K562 (cell line): ENCODE results near the gene CELF4.

Experiments used
- ATF7 ChIP-seq: fragments of 450-650 bp; IDR thresholded peaks from 2 replicates; pipeline ENCODE4 v1.7.1; 2014; ENCODE audit warnings: mild to moderate bottlenecking, moderate library complexity
- ERF ChIP-seq: fragments of 450-650 bp; formaldehyde crosslinking; IDR thresholded peaks from 2 replicates; pipeline ENCODE4 v1.4.0; 2020; ENCODE audit warnings: mild to moderate bottlenecking, mixed read lengths
- KLF16 ChIP-seq: IDR thresholded peaks from 2 replicates; pipeline ENCODE4 v1.6.1; 2016; ENCODE audit warnings: antibody characterized with exemption
- SETDB1 ChIP-seq: IDR thresholded peaks from one replicate; pipeline ENCODE4 v1.6.1; 2012; ENCODE audit warnings: low read length, control low read depth, inconsistent platforms
- TF ChIP-seq, protein P1 (sequence below), 3 experiments: IDR thresholded peaks in 2 of 3; conservative IDR thresholded peaks in 1 of 3; 2 replicates each; pipeline ENCODE4 v1.5.1; 2011 to 2012; ENCODE audit warnings: low read length in 3 of 3, mild to moderate bottlenecking in 3 of 3, control low read depth in 2 of 3, improper control_type of control experiment in 1 of 3, inconsistent platforms in 1 of 3, low read depth in 1 of 3, mixed read lengths in 1 of 3, moderate library complexity in 1 of 3; ENCODE audit not compliant: insufficient read depth in 2 of 3
- TF ChIP-seq, protein P2 (sequence below), 2 experiments: IDR thresholded peaks; 2 replicates each; pipeline ENCODE4 v1.6.1; 2011; ENCODE audit warnings: borderline replicate concordance in 1 of 2, control low read depth in 1 of 2, low read depth in 1 of 2, low read length in 1 of 2, mild to moderate bottlenecking in 1 of 2, mixed read lengths in 1 of 2, moderate library complexity in 1 of 2; ENCODE audit not compliant: insufficient read depth in 1 of 2, insufficient read length in 1 of 2, poor library complexity in 1 of 2, severe bottlenecking in 1 of 2; ENCODE audit errors: extremely low read depth in 1 of 2

DNA sequence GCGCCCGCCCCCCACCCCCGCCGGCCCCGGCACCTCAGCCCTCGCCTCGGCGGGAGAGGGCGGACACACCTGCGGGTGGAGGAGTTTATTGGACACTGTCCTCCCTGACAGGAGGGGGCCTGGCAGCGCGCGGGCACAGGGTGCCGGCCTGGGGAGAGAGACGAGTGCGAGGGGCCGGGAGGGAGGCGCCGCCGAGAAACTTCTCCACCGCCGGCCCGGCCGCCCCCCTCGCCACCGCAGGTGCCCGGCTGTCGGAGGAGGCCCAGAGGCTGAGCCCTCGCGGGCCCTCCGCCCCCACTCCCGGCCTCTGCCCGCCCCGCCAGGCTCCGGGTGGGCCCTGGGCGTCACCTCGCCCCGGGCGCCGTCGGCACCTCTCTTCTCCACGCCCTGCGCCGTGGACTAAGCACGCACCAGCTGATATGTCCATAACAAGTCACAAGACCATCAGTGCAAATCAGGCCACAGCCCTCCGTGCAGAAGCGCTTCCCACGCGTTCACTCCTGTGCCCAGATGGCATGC lies 311.3 kb downstream of the CELF4 start:
- TF ChIP-seq ERF (CRISPR knock-in tag) (no peak), KLF16 (no peak), ATF7 (no peak), SETDB1 (no peak)
- TF ChIP-seq, protein P1, sequence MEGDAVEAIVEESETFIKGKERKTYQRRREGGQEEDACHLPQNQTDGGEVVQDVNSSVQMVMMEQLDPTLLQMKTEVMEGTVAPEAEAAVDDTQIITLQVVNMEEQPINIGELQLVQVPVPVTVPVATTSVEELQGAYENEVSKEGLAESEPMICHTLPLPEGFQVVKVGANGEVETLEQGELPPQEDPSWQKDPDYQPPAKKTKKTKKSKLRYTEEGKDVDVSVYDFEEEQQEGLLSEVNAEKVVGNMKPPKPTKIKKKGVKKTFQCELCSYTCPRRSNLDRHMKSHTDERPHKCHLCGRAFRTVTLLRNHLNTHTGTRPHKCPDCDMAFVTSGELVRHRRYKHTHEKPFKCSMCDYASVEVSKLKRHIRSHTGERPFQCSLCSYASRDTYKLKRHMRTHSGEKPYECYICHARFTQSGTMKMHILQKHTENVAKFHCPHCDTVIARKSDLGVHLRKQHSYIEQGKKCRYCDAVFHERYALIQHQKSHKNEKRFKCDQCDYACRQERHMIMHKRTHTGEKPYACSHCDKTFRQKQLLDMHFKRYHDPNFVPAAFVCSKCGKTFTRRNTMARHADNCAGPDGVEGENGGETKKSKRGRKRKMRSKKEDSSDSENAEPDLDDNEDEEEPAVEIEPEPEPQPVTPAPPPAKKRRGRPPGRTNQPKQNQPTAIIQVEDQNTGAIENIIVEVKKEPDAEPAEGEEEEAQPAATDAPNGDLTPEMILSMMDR (IDR thresholded peaks at IDR 0.05 in 2 of 3, conservative IDR thresholded peaks at IDR 0.05 in 1 of 3; ENCODE audit: insufficient read depth in 2 of 3, low read depth in 1 of 3, low read length in 3 of 3) = no peak
- TF ChIP-seq, protein P2, sequence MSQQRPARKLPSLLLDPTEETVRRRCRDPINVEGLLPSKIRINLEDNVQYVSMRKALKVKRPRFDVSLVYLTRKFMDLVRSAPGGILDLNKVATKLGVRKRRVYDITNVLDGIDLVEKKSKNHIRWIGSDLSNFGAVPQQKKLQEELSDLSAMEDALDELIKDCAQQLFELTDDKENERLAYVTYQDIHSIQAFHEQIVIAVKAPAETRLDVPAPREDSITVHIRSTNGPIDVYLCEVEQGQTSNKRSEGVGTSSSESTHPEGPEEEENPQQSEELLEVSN (IDR thresholded peaks at IDR 0.05; ENCODE audit: borderline replicate concordance in 1 of 2, extremely low read depth in 1 of 2, insufficient read depth in 1 of 2, insufficient read length in 1 of 2, low read depth in 1 of 2, low read length in 1 of 2, poor library complexity in 1 of 2, severe bottlenecking in 1 of 2) = no peak
